HG02840 (cell line): ENCODE measurements around the gene HDAC3.

Experiments
- ATAC-seq: cut with Tn5 transposase; IDR thresholded peaks from one replicate; pipeline ENCODE4 v1.9.1; 2021; ENCODE audit warnings: mild to moderate bottlenecking, moderate library complexity, moderate number of reproducible peaks; ENCODE audit not compliant: unreplicated experiment, low FRiP score

The HDAC3 gene

GRCh38 chr5:141605523-141606277, 30.9 kb downstream of the HDAC3 start:
- peak; percentile 92 for ATAC-seq

DNA sequence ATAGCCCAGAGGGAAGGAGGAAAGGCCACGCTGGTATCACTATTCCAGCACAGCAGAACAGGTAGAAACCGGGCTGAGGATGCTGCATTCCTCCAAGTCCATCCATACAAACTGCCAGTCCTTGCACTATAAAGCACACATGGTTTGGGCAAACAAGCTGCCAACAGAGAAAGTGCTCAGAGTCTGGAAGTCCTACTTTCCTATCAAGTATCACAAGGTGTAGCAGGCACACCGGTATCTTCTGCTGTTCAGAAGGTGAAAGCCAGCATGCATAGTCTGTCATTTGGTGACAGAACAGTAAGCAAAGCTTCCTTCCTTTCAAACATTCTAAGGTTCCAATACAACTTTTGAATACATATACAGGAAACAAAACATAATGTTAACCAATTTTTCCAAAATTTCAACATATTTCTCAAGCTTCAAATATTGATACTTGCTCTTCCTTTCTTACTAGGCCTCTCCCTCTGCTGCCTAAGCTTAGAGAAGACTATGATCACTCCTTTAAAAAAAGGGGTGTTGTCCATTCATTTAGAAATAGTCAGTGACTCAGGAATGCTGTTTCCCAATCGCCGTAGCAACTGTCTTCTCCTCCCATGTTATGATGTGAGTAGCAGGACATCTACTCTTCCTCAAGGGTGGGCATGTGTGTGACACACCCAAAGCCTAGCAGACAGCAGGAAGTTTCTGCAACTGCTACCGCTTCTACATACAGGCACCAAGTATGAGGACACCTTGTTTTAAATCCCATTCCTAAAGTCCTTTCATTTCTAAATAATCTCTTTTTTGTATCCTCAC, 32.5 kb downstream of the HDAC3 start:
- ATAC-seq = no peak

- no peak for ATAC-seq
Measured at GRCh38 chr5:141602606-141603005, 34.0 kb downstream of the HDAC3 start.

DNA sequence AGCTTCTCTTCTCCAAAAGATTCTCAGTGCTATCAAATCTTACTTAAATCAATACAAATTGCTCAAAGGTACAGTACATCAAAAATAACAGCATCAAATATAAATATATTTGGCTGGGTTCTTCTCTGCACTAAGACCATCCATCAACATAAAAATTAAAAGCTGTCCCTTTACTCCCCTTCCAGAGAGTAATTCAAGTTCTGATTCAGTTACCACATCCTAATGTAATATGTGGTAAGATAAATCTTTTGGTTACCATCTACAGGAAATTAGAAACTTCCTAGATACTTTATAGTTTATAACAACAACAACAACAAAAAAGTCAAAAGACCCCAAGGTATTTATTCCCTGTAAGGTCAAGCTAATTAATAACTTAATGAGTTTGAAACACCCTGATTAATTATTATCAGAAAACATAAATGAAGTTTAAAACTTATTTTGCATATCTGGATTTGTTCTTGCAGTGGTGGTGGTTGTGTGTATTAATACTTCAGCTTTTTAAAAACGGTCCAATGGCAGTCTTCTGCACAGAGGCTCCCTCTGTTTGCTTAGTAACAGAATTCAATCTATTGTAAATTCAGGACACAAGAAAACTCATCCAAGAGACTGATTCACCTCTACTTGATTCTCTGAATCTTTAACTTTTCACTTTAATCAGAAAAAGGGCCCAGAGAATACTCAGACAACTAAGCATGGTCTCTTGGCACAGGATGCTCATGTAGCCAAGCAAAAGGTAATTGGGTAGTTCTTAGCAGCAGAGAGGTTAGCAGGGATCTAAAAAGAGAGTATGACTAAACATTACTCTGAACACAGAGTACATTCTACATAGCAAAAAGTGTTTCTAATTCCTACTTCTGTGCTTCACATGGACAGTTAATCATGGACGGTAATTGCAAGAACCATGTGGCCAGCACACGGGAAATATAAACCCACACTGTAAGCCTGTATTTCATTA, 38.0 kb downstream of the HDAC3 start:
- no peak for ATAC-seq

DNA sequence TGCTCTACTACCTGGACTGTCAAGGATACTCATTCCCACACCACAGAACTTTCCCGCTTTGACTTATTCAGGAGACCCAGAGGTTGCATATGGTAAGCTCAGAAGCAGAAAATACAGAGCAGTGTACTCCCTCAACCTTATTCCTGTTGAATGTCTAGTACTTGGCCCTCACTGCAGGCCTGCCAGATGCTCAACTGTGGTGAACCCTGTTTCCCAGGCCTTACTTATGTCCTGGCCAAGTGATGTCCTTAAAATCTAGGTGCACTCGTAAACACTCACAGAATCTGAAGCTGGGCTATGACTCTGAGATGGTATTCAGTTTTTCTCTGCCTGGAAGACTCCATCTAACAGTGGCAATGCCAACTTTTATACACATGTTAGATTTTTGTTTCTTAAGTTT, 38.8 kb downstream of the HDAC3 start:
- ATAC-seq = no peak

DNA sequence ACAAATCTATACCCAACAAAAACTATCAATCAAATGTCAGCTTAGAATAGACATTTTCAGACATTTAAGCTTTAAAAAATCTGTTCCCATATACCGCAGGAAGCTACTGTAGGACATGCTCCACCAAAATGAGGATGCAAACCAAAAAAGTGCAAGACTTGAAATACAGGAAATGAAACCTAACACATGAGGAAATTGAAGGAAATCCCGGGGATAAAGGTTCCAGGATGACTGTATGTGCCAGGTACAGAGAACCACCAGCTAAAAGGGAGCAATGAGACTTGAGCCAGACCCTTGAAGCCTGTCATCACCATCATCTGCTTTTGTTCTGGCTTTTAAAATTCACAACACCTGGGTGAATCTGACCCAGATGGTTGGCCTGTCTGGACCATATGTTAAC, 39.3 kb downstream of the HDAC3 start:
- ATAC-seq = no peak

GRCh38 chr5:141596867-141597266, 39.8 kb downstream of the HDAC3 start:
- ATAC-seq = no peak

GRCh38 chr5:141590127-141590526, 46.5 kb downstream of the HDAC3 start:
- no peak for ATAC-seq

- no peak for ATAC-seq
Measured at GRCh38 chr5:141586246-141586645, 50.4 kb downstream of the HDAC3 start.

DNA sequence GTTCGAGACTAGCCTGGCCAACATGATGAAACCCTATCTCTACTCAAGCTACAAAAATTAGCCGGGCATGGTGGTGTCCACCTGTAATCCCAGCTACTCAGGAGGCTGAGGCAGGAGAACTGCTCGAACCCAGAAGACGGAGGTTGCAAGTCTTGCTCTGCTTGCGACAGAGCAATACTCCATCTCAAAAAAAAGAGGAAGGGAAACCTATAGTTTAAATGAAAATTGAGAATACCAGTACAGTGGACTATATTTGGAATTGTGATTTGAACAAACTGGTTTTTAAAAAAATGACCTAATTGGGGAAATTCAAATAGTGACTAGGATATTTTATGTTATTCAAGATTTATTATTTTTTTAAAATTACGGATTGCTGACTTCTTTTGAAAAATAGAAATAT, 51.1 kb downstream of the HDAC3 start:
- no peak for ATAC-seq

DNA sequence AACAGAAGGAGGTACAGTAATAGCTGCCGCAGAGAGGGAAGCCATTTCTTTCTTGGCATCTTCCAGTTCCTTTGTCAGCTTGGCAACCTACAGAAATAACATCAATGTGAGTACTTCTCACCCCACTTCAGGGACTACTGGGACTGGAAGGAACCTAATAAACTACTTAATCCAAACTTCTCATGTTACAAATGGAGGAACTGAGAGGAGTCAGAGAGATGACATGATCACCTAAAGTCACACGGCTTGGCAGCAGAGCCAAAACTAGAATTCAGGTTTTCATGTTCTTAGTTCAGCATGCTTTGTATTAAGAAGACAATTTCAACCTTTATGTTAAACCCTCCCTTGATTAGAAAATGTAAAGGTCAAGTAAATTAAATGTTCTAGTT, 62.5 kb downstream of the HDAC3 start:
- ATAC-seq = no peak

- no peak for ATAC-seq
Measured at GRCh38 chr5:141573489-141574121, 63.0 kb downstream of the HDAC3 start.
